ENCODE data around the gene PHTF1. TPM values are rescaled to one million over a fixed set of nuclear protein-coding genes. Genes with fewer than 3 reads are reported as not detected.

The PHTF1 gene
- total and polyA plus RNA-seq, 10 of the 15 experiments (the other 5 are each of a cell fraction or from before 2014, with no cell fraction given), result 7.8 to 37.6 (median 24.1) TPM

DNA sequence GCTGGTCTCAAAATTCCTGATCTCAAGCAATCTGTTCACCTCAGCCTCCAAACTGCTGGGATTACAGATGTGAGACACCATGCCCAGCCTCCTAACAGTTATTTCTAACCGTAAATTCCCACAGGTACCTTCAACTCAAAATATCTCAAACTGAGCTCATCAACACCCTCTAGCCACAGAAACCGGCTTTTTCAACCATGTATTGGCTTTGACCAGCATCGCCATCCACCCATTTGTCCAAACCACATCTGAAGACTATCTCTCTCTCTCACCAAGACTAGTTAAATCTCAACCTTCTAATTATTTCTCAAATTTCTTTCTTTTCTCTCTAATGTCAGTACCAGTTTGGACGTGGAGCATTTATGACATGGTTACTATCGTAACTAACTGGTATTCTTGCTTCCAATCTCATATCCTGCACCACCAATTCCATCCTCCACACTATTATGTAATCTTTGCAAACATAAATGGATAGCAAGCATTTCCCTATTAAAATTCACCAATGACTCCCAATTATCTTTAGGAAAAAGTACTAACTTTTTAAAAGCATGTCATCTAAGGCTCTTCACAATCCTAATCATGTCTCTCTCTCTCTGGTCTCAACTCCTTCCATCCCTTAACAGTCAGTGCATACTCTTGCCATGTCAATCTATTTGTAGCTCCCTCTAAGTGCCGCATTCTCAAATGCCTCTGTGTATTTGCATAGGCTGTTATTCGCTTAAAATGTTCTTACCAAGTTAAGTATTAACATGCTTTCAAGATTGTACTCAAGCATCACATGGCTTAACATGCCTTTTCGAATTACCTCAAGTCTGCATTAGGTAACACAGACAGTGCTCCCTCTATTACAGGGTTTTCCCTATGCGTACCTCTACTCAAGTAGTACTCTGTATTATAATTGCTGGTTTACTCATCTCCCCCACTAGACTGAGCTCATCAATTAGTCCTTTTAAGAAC, 34.9 kb upstream of the PHTF1 start (continued):
- TF ChIP-seq, protein P1, sequence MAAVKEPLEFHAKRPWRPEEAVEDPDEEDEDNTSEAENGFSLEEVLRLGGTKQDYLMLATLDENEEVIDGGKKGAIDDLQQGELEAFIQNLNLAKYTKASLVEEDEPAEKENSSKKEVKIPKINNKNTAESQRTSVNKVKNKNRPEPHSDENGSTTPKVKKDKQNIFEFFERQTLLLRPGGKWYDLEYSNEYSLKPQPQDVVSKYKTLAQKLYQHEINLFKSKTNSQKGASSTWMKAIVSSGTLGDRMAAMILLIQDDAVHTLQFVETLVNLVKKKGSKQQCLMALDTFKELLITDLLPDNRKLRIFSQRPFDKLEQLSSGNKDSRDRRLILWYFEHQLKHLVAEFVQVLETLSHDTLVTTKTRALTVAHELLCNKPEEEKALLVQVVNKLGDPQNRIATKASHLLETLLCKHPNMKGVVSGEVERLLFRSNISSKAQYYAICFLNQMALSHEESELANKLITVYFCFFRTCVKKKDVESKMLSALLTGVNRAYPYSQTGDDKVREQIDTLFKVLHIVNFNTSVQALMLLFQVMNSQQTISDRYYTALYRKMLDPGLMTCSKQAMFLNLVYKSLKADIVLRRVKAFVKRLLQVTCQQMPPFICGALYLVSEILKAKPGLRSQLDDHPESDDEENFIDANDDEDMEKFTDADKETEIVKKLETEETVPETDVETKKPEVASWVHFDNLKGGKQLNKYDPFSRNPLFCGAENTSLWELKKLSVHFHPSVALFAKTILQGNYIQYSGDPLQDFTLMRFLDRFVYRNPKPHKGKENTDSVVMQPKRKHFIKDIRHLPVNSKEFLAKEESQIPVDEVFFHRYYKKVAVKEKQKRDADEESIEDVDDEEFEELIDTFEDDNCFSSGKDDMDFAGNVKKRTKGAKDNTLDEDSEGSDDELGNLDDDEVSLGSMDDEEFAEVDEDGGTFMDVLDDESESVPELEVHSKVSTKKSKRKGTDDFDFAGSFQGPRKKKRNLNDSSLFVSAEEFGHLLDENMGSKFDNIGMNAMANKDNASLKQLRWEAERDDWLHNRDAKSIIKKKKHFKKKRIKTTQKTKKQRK (IDR thresholded peaks at IDR 0.05; ENCODE audit: low read depth, low read length), result no peak
- no peak for TF ChIP-seq MTA3 (IDR thresholded peaks at IDR 0.05; ENCODE audit: borderline replicate concordance, low read length)
- TF ChIP-seq FOXK2 (IDR thresholded peaks at IDR 0.05), result no peak
- TF ChIP-seq GABPA (IDR thresholded peaks at IDR 0.05; ENCODE audit: low read depth), result no peak

DNA sequence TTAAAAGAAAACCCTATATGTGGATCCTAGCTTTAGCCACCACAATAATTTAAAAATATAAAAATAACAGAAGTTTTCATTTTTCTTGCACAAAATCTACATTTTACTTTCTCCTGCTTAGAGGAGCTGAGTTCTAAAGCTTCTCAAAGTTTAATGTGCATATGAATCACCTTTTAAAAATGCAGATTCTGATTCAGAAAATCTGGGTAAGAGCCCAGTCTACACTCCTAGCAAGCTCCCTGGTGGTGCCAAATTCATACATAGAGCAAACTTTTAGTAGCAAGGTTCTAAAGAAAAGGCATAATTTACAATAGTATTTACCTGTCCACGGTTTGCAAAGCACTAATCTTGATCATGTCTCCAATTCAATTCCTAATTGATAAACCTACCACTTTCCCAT, 33.7 kb upstream of the PHTF1 start:
- intact Hi-C loops (cut with micrococcal nuclease; ENCODE audit: unreplicated experiment) (loop anchor here (5.0 kb wide), 1 partner anchor 36 kb away; the partner anchor contains the start of gene PHTF1), in situ Hi-C loops (cut with MboI) (no loop called here)
- no peak for TF ChIP-seq RAD51 (IDR thresholded peaks at IDR 0.05)
- TF ChIP-seq HDGF (IDR thresholded peaks at IDR 0.05), result no peak
- no peak for TF ChIP-seq BMI1 (IDR thresholded peaks at IDR 0.05; ENCODE audit: borderline replicate concordance)
- TF ChIP-seq KLF5 (IDR thresholded peaks at IDR 0.05; ENCODE audit: partially characterized antibody), result no peak
- TF ChIP-seq MEF2A (IDR thresholded peaks at IDR 0.05; ENCODE audit: insufficient read depth, low read depth, low read length), result no peak
- TF ChIP-seq ATF3 (IDR thresholded peaks at IDR 0.05; ENCODE audit: borderline replicate concordance, extremely low read depth, low read depth, low read length), result no peak
- no peak for TF ChIP-seq BACH1 (IDR thresholded peaks at IDR 0.05; ENCODE audit: borderline replicate concordance)
- TF ChIP-seq PRDM15 (CRISPR knock-in tag; IDR thresholded peaks at IDR 0.05), result no peak
- TF ChIP-seq BRCA1 (IDR thresholded peaks at IDR 0.05; ENCODE audit: low read depth, low read length), result no peak
- no peak for TF ChIP-seq JUND (IDR thresholded peaks at IDR 0.05; ENCODE audit: low read depth, low read length)

More for the DNA sequence above, 33.7 kb upstream of the PHTF1 start:
- WGBS (ENCODE audit: insufficient coverage, insufficient replicate concordance, low lambda C conversion rate, missing lambda C conversion rate), result 92% methylated on average over 1 of the region's 1 CpG
- Histone ChIP-seq H3K4me1 (ENCODE audit: control insufficient read depth, insufficient read depth, low read length) (peaks cover 10% of the 10 kb centered on the region), H3K9ac (ENCODE audit: control insufficient read depth, insufficient read depth, low read length) (no peak overlapping the region), H3K9me3 (replicated peaks; ENCODE audit: control insufficient read depth, insufficient read depth, low read length) (peaks cover 2% of the 10 kb centered on the region; the same call in 2 of the 3 replicates), H3K36me3 (ENCODE audit: control insufficient read depth in 2 of 2, insufficient read depth in 2 of 2, low read length in 1 of 2) (peaks cover 0 to 15% of the 10 kb centered on the region in 2 experiments), H3K4me2 (ENCODE audit: control insufficient read depth, insufficient read depth) (no peak overlapping the region), H4K20me1 (ENCODE audit: control insufficient read depth, insufficient read depth) (no peaks in the 10 kb centered on the region), H3K4me3 (no peak overlapping the region), H3K27me3 (replicated peaks in 1 of 2; ENCODE audit: control insufficient read depth in 2 of 2, insufficient read depth in 2 of 2, low read length in 1 of 2) (no peaks in the 10 kb centered on the region), H3K79me2 (ENCODE audit: control insufficient read depth, insufficient read depth, low read length) (peaks cover 4% of the 10 kb centered on the region), H2AFZ (ENCODE audit: control insufficient read depth, low read depth, low read length) (no peak overlapping the region), H3K27ac (ENCODE audit: control insufficient read depth, insufficient read depth) (no peak overlapping the region)
- no peak for DNase-seq (ENCODE audit: low read depth, low spot score)
- BruUV-seq (replicated peaks), result no TSS peak
- ChIA-PET SMC1A (ENCODE audit: uncharacterized antibody, unreplicated experiment) (interaction anchor here (0.5 to 10.5 kb wide), 10 partner anchors 7 to 67 kb away, joined by 3 to 134 read pairs (median 6); partner anchors contain the start of genes PHTF1 and RSBN1), RAD21 (ENCODE audit: unreplicated experiment) (interaction anchor here (0.7 to 3.9 kb wide), 4 partner anchors 8 to 34 kb away, joined by 3 to 51 read pairs (median 26); partner anchors contain the start of genes PHTF1 and RSBN1), CTCF (interaction anchor here (1.1 to 2.5 kb wide), 5 partner anchors 8 to 77 kb away, joined by 3 to 23 read pairs (median 3); no protein-coding TSS in a partner anchor), POLR2A (interaction anchor here (0.8 to 8.2 kb wide), 10 partner anchors 8 to 79 kb away, joined by 3 to 40 read pairs (median 4); partner anchors contain the start of genes PHTF1 and RSBN1)
- no peak for ATAC-seq
- FAIRE-seq, result no peak
